ENCODE measurements around the gene B9D2.

- TF ChIP-seq POLR2A (IDR thresholded peaks at IDR 0.05; ENCODE audit: low read length), result no peak
- TF ChIP-seq GATA1 (IDR thresholded peaks at IDR 0.05; ENCODE audit: low read depth, low read length), result no peak
Observed at GRCh38 chr19:41354343-41354953, 9.5 kb downstream of the B9D2 start.
